BLaER1 (cell line): ENCODE results near the gene CTDSPL.

Source experiments
- H3K27ac ChIP-seq: shearing (Covaris generic); formaldehyde crosslinking; 2 replicates; pipeline ENCODE4 v1.8.1; 2022
- H3K27me3 ChIP-seq: shearing (Covaris generic); formaldehyde crosslinking; 2 replicates; pipeline ENCODE4 v1.8.1; 2022
- H3K36me3 ChIP-seq: shearing (Covaris generic); formaldehyde crosslinking; 2 replicates; pipeline ENCODE4 v1.8.1; 2022
- H3K4me1 ChIP-seq: shearing (Covaris generic); formaldehyde crosslinking; 2 replicates; pipeline ENCODE4 v1.8.1; 2022
- H3K4me2 ChIP-seq: shearing (Covaris generic); formaldehyde crosslinking; 2 replicates; pipeline ENCODE4 v1.8.1; 2022
- H3K4me3 ChIP-seq: shearing (Covaris generic); formaldehyde crosslinking; 2 replicates; pipeline ENCODE4 v1.8.1; 2022
- H3K9ac ChIP-seq: shearing (Covaris generic); formaldehyde crosslinking; 2 replicates; pipeline ENCODE4 v1.8.1; 2022
- H3K9me3 ChIP-seq: shearing (Covaris generic); formaldehyde crosslinking; 2 replicates; pipeline ENCODE4 v1.8.1; 2022
- H4K20me1 ChIP-seq: shearing (Covaris generic); formaldehyde crosslinking; 2 replicates; pipeline ENCODE4 v1.8.1; 2022
- Cebpa-rat ChIP-seq: shearing (Covaris generic); IDR thresholded peaks from 2 replicates; pipeline ENCODE4 v1.8.1; 2022

CTDSPL gene

GRCh38 chr3:37938011-37938410 lies 76.3 kb downstream of the CTDSPL start:
- Histone ChIP-seq H3K4me2 (no peak overlapping the region), H3K27me3 (no peaks in the 10 kb centered on the region), H3K9ac (no peak overlapping the region), H3K4me1 (peaks cover 13% of the 10 kb centered on the region), H3K4me3 (no peak overlapping the region), H4K20me1 (no peaks in the 10 kb centered on the region), H3K9me3 (no peaks in the 10 kb centered on the region), H3K27ac (no peak overlapping the region), H3K36me3 (no peaks in the 10 kb centered on the region)
- no peak for TF ChIP-seq Cebpa-rat

GRCh38 chr3:37940242-37940908 lies 78.7 kb downstream of the CTDSPL start:
- no peak overlapping the region for H3K4me2 ChIP-seq
- H3K9me3 ChIP-seq = no peaks in the 10 kb centered on the region
- H3K27me3 ChIP-seq = no peaks in the 10 kb centered on the region
- H4K20me1 ChIP-seq = no peaks in the 10 kb centered on the region
- TF ChIP-seq Cebpa-rat = no peak
- H3K27ac ChIP-seq = no peak overlapping the region
- H3K4me1 ChIP-seq = peaks cover 13% of the 10 kb centered on the region
- no peaks in the 10 kb centered on the region for H3K36me3 ChIP-seq
- H3K4me3 ChIP-seq = no peak overlapping the region
- no peak overlapping the region for H3K9ac ChIP-seq

- Histone ChIP-seq H3K4me1 (peaks cover 18% of the 10 kb centered on the region), H3K9ac (no peak overlapping the region), H3K9me3 (no peaks in the 10 kb centered on the region), H3K4me2 (peak overlapping the region; percentile 40), H3K36me3 (no peaks in the 10 kb centered on the region), H3K27ac (no peak overlapping the region), H4K20me1 (no peaks in the 10 kb centered on the region), H3K27me3 (no peaks in the 10 kb centered on the region), H3K4me3 (no peak overlapping the region)
- TF ChIP-seq Cebpa-rat = no peak
Observed at GRCh38 chr3:37941608-37942508, 80.2 kb downstream of the CTDSPL start.

- TF ChIP-seq Cebpa-rat = no peak
- H3K4me2 ChIP-seq = no peak overlapping the region
- H3K4me3 ChIP-seq = no peak overlapping the region
- H4K20me1 ChIP-seq = no peaks in the 10 kb centered on the region
- H3K4me1 ChIP-seq = peaks cover 18% of the 10 kb centered on the region
- H3K27ac ChIP-seq = no peak overlapping the region
- H3K9ac ChIP-seq = no peak overlapping the region
- H3K9me3 ChIP-seq = no peaks in the 10 kb centered on the region
- no peaks in the 10 kb centered on the region for H3K36me3 ChIP-seq
- H3K27me3 ChIP-seq = no peaks in the 10 kb centered on the region
Observed at GRCh38 chr3:37942646-37943045, 81.0 kb downstream of the CTDSPL start.

GRCh38 chr3:37943126-37943525 lies 81.4 kb downstream of the CTDSPL start:
- Histone ChIP-seq H3K27ac (no peak overlapping the region), H3K9me3 (no peaks in the 10 kb centered on the region), H4K20me1 (no peaks in the 10 kb centered on the region), H3K4me3 (no peak overlapping the region), H3K36me3 (no peaks in the 10 kb centered on the region), H3K4me1 (peaks cover 18% of the 10 kb centered on the region), H3K9ac (no peak overlapping the region), H3K4me2 (no peak overlapping the region), H3K27me3 (no peaks in the 10 kb centered on the region)
- TF ChIP-seq Cebpa-rat = no peak

- Histone ChIP-seq H3K4me2 (no peak overlapping the region), H3K9ac (no peak overlapping the region), H3K9me3 (no peaks in the 10 kb centered on the region), H3K27me3 (no peaks in the 10 kb centered on the region), H3K4me1 (peaks cover 18% of the 10 kb centered on the region), H3K36me3 (no peaks in the 10 kb centered on the region), H4K20me1 (no peaks in the 10 kb centered on the region), H3K4me3 (no peak overlapping the region), H3K27ac (no peak overlapping the region)
- TF ChIP-seq Cebpa-rat = no peak
Observed at GRCh38 chr3:37943631-37944314, 82.1 kb downstream of the CTDSPL start.

GRCh38 chr3:37944391-37944842 lies 82.7 kb downstream of the CTDSPL start:
- Histone ChIP-seq H3K4me2 (no peak overlapping the region), H3K4me1 (peaks cover 18% of the 10 kb centered on the region), H3K27me3 (no peaks in the 10 kb centered on the region), H3K27ac (no peak overlapping the region), H3K9ac (no peak overlapping the region), H3K4me3 (no peak overlapping the region), H3K36me3 (no peaks in the 10 kb centered on the region), H4K20me1 (no peaks in the 10 kb centered on the region), H3K9me3 (no peaks in the 10 kb centered on the region)
- no peak for TF ChIP-seq Cebpa-rat

GRCh38 chr3:37945156-37945806 lies 83.6 kb downstream of the CTDSPL start:
- Histone ChIP-seq H3K36me3 (no peaks in the 10 kb centered on the region), H3K4me3 (no peak overlapping the region), H3K4me2 (no peak overlapping the region), H3K9me3 (no peaks in the 10 kb centered on the region), H3K4me1 (peaks cover 18% of the 10 kb centered on the region), H3K9ac (no peak overlapping the region), H4K20me1 (no peaks in the 10 kb centered on the region), H3K27me3 (no peaks in the 10 kb centered on the region), H3K27ac (no peak overlapping the region)
- no peak for TF ChIP-seq Cebpa-rat

GRCh38 chr3:37945807-37946530 lies 84.3 kb downstream of the CTDSPL start:
- Histone ChIP-seq H3K4me3 (no peak overlapping the region), H3K36me3 (no peaks in the 10 kb centered on the region), H3K4me2 (no peak overlapping the region), H3K27me3 (no peaks in the 10 kb centered on the region), H4K20me1 (no peaks in the 10 kb centered on the region), H3K4me1 (peaks cover 18% of the 10 kb centered on the region), H3K27ac (no peak overlapping the region), H3K9me3 (no peaks in the 10 kb centered on the region), H3K9ac (no peak overlapping the region)
- no peak for TF ChIP-seq Cebpa-rat
